GM21786 (cell line): ENCODE results near the gene GREB1L.
"Not testable (repeated sequence)": the region's sequence is repeated elsewhere in the genome, so short reads cannot be mapped to it uniquely, and the experiment has no call there.

ENCODE experiments used
- ATAC-seq: cut with Tn5 transposase; IDR thresholded peaks from one replicate; pipeline ENCODE4 v1.9.1; 2021; ENCODE audit not compliant: unreplicated experiment

Gene GREB1L

GRCh38 chr18:21303895-21304294, 61.9 kb downstream of the GREB1L start:
- no peak for ATAC-seq

DNA sequence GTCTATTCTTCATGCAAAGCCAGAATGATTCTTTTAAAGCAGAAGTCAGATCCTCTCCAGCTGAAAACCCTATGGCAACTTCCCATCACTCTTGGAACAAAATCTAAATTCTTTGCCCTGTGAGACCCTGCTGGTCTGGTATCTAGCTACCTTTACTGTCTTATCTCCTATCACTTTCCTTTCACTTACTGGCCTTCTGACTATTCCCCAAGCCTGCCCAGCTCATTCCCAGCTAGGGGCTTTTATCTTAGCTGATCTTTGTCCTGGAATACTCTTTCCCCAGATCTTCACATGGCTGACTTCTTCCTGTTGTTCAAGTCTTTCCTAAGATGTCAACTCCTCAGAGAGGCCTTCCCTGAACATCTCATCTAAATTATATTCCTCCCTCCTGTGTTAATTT, 63.6 kb downstream of the GREB1L start:
- ATAC-seq: no peak

- no peak for ATAC-seq
Observed at GRCh38 chr18:21306368-21306767, 64.3 kb downstream of the GREB1L start.

GRCh38 chr18:21307578-21307977, 65.5 kb downstream of the GREB1L start:
- ATAC-seq: no peak

- ATAC-seq: no peak
Observed at GRCh38 chr18:21309248-21309647, 67.2 kb downstream of the GREB1L start.

- not testable (repeated sequence) for ATAC-seq
Observed at GRCh38 chr18:21311980-21312379, 69.9 kb downstream of the GREB1L start.

- no peak for ATAC-seq
Observed at GRCh38 chr18:21313576-21313975, 71.5 kb downstream of the GREB1L start.

- no peak for ATAC-seq
Observed at GRCh38 chr18:21314724-21315123, 72.7 kb downstream of the GREB1L start.

- ATAC-seq: not testable (repeated sequence)
Observed at GRCh38 chr18:21315126-21315525, 73.1 kb downstream of the GREB1L start.

GRCh38 chr18:21315741-21316197, 73.7 kb downstream of the GREB1L start:
- ATAC-seq: no peak

DNA sequence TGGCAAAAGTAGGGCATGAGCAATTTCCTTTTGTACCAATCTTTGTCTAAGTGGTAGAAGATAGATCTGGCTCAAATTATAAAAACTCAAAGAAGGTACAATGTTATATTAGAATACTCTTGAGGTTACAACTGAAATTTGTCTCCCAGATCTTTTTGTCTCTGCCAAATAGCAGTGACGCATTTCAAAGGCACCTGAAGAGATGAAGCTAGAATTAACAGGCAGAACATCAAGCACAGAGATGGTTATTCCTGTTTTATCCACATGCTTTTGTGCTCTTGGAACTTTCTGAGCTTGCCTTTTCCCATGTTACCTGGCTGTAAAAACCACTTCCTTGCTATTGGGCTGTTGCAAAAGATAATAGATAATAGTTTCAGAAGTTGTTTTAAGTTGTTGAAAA, 74.3 kb downstream of the GREB1L start:
- ATAC-seq: no peak

- ATAC-seq: no peak
Observed at GRCh38 chr18:21321711-21322110, 79.7 kb downstream of the GREB1L start.

DNA sequence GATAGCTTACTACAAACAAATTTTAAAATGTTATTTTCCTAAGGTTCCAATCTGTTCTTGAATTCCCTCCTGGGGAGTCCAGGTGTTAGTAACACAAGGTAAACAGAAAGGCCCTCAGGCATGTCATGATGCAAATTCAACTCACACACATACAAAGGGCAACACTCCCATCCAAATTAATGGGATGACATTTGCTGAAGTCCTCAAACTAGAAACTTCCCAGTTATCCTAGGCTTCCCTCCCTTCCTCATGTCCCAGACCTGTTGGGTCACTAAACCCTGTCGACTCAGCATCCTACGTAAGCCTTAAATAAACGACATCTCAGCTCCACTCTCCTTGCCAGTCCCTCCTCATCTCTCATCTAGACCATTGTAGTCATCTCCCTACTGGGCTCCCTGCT, 85.1 kb downstream of the GREB1L start:
- ATAC-seq: no peak

GRCh38 chr18:21330122-21330701, 88.2 kb downstream of the GREB1L start:
- no peak for ATAC-seq

GRCh38 chr18:21331065-21331464, 89.0 kb downstream of the GREB1L start:
- ATAC-seq: no peak

DNA sequence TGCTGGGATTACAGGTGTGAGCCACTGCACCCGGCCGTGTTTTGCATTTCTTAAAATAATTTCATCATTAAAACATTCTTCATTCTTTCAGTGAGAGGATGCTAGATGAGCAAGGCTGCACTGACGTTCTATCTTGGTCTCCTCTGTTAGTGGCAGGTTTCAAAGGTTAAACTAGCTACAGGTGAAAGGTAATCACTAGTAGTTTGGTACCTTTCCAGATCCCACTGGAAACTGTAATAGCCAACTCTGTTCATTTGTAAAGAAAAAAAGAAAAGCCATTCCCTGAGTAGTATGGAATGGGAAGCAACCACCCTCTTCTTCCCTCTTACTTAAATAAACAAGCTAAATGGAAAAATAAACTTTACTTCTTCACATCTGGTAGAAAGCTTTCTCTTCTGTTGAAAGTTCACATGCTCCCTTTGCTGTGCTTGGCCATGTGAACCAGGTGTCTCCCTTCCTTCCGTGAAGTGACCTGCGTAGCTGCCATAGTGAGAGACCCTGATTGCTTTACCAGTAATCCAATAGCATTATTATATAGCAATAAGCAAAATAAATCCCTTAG, 94.0 kb downstream of the GREB1L start:
- no peak for ATAC-seq

DNA sequence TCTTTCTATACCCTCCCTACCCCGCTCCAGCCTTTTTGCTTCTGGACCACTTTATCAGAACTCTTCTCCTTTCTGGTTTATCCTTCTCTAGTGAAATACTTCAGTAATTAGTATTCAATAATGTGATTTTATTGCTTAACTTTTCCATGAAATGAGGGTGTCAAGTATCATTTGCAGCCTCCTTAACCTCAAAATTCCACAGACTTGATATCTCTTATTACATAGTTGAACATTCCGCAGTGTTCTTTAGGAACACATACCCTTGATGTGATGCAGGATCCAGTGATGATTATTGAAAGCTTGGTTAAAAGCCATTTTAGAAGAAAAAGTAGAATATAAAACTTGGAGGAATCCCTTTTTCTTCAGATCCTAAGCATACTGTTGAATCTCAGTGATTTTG, 94.8 kb downstream of the GREB1L start:
- ATAC-seq: no peak

DNA sequence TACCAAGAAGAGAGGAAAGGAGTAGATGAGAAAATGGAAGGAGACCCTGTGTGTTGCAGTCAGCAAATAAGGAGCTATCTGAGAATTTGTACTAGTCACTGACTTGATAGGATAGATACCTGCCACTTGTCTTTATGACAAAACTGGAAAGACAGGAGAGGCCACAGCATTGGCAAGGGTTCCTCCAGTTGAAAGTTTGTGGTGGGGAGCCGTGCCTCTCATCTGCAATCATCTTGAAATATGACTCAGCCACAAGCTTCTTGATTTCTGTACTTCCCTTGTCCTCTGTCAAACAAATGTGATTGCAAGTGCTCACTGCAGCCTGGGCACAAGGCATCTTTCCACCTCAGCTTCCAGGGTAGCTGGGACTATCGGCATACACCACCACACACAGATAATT, 99.1 kb downstream of the GREB1L start:
- no peak for ATAC-seq

DNA sequence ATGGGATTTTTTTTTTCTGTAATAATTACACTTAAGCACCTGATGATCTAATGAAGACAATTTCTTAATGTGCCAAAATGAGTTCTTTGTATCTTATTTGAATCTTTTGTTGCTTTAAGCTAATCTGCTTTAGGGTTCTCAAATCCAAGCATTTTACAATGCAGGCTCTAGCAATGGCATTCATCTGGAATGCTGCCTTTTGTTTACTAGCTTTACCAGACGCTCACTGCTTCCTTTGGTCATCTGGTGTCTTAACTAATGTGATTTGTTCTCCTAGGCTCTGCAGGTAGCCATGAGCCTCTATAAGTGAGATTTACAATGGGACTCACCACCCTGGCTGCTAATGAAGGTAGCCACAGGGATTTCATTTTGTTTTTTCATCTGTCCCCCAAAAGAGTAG, 100.3 kb downstream of the GREB1L start:
- no peak for ATAC-seq

- no peak for ATAC-seq
Observed at GRCh38 chr18:21344860-21345259, 102.8 kb downstream of the GREB1L start.

DNA sequence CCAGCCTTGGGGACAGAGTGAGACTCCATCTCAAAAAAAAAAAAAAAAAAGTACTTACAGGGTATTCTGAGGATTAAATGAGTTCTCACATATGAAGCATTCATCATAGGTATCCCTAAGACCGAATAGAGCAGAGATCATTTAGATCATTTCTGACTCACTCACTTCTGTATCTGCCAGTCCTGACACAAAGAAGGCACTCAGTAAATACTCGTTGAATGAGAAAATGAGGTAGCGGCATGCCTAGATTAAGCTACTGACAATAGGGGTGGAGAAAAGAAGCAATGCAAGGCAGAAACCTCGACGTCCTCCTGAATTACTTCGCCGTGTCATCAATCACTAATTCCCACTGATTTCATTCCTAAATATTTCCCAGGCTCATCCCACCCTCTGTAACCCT, 103.8 kb downstream of the GREB1L start:
- no peak for ATAC-seq

GRCh38 chr18:21359746-21360145, 117.7 kb downstream of the GREB1L start:
- no peak for ATAC-seq

DNA sequence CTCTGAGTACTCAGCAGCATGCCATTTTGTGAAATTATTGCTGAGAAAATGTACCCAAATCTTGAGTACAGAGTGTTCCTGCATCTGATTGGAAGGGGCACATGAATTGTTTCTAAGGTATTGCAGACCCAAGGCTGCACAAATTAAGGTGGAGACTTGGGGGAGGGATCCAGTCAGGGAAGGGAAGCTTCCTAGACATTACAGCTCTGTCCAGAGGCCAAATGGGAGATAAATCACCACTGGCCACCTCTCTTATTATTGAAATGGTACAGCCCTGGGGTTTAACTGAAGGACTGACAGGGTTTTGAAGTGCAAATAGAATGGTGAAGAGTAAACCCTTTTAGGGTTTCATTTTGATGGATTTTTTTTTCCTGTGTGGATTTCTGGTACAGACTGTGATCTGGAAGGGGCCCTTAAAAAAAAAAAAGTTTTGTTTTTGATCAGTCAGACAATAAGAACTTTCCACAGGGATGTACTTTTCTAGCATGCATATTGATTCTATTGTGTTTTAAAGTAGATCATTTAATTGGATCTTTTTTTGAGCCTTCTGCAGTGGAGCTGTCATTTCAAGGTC, 119.4 kb downstream of the GREB1L start:
- no peak for ATAC-seq
